Left lung (tissue), 10 donors: ENCODE data around the gene PDZD8. TPM values are rescaled to one million over a fixed set of nuclear protein-coding genes. Genes with fewer than 3 reads are reported as not detected.
"Not testable (repeated sequence)": the region's sequence is repeated elsewhere in the genome, so short reads cannot be mapped to it uniquely, and the experiment has no call there.

Source experiments
- ATAC-seq: fragments of 200-7000 bp; cut with Tn5 transposase; one replicate; pipeline ENCODE4 v1.9.1; 2020; ENCODE audit warnings: moderate library complexity
- DNase-seq, 4 donors: peaks; one replicate each; pipeline ENCODE4 v3.0.0-alpha.2; 2013 to 2020
- H3K27ac ChIP-seq, 2 donors: fragments of 200-600 bp; sonication (generic) in 1 of 2; one replicate each; pipeline versions ENCODE4 v1.5.0 to v1.8.0; 2020 to 2021
- H3K27me3 ChIP-seq, 2 donors: fragments of 200-600 bp; sonication (generic) in 1 of 2; one replicate each; pipeline versions ENCODE4 v1.5.0 to v1.8.0; 2020 to 2021
- H3K36me3 ChIP-seq, 2 donors: fragments of 200-600 bp; sonication (generic) in 1 of 2; one replicate each; pipeline versions ENCODE4 v1.5.0 to v1.8.0; 2020 to 2021
- H3K4me1 ChIP-seq, 2 donors: fragments of 200-600 bp; one replicate each; pipeline ENCODE4 v1.8.0; 2021
- H3K4me3 ChIP-seq, 2 donors: fragments of 200-600 bp; sonication (generic) in 1 of 2; one replicate each; pipeline versions ENCODE4 v1.5.0 to v1.8.0; 2020 to 2021; ENCODE audit warnings: mild to moderate bottlenecking in 1 of 2
- H3K9me3 ChIP-seq, 2 donors: fragments of 200-600 bp; sonication (generic) in 1 of 2; one replicate each; pipeline versions ENCODE4 v1.5.0 to v1.8.0; 2020 to 2021
- intact Hi-C, 2 donors: fragments of 100-400 bp; cut with DNase I; formaldehyde crosslinking; loops; one replicate each; pipeline versions ENCODE4 v1.11.2 to v1.14.2; 2022
- polyA plus RNA-seq, 6 donors: library from polyadenylated mRNA; unstranded; fragments of 120-200 nt; gene quantifications; one replicate each; pipeline ENCODE4 v1.2.1, GENCODE V29; 2013; ENCODE audit not compliant: insufficient read length in 6 of 6
- total RNA-seq, 2 donors: library from RNA; stranded (reverse); fragmentation: NEBNext Ultra II Directional; extraction: Animal tissue kit (Norgen Biotek cat#: 25700); gene quantifications; one replicate each; pipeline ENCODE4 v1.2.1, GENCODE V29; 2021
- TF ChIP-seq, protein P1 (sequence below), 2 donors: fragments of 200-600 bp; sonication (generic) in 1 of 2; IDR thresholded peaks; one replicate each; pipeline versions ENCODE4 v1.5.0 to v1.8.0; 2021; ENCODE audit warnings: antibody characterized with exemption in 2 of 2
- donor health status: DM: no; HTN: yes; CAD: no.
- donor health status: DM: no; HTN: no; CAD: no.

PDZD8 gene
- total and polyA plus RNA-seq, 8 donors: 24.2 to 38.2 (median 29.6) TPM

DNA sequence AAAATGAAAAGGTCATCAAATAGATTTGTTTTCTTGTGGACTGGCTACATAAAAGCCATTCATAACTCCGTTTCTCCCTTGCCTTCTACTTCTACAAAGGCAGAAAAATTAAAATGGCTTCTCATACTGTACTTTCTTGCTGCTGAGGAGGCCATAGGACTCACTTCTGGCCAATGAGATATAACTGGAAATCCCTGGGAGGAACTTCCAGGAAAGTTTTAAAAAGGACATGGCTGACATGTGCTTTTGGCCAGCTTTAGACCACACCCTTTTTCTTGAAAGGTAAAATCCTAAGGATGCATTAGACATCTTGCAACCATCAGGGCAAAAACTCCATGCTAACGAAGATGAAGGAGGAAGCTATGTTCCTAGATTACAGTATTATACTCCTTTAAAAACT lies 58.5 kb downstream of the PDZD8 start:
- no peaks in the 10 kb centered on the region for H3K27me3 ChIP-seq
- no peak overlapping the region for H3K27ac ChIP-seq
- no peaks in the 10 kb centered on the region for H3K9me3 ChIP-seq
- intact Hi-C loops: no loop called here
- no peak for DNase-seq
- TF ChIP-seq, protein P1, sequence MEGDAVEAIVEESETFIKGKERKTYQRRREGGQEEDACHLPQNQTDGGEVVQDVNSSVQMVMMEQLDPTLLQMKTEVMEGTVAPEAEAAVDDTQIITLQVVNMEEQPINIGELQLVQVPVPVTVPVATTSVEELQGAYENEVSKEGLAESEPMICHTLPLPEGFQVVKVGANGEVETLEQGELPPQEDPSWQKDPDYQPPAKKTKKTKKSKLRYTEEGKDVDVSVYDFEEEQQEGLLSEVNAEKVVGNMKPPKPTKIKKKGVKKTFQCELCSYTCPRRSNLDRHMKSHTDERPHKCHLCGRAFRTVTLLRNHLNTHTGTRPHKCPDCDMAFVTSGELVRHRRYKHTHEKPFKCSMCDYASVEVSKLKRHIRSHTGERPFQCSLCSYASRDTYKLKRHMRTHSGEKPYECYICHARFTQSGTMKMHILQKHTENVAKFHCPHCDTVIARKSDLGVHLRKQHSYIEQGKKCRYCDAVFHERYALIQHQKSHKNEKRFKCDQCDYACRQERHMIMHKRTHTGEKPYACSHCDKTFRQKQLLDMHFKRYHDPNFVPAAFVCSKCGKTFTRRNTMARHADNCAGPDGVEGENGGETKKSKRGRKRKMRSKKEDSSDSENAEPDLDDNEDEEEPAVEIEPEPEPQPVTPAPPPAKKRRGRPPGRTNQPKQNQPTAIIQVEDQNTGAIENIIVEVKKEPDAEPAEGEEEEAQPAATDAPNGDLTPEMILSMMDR (IDR thresholded peaks at IDR 0.05): no peak
- peaks cover 0 to 6% of the 10 kb centered on the region in 2 donors for H3K36me3 ChIP-seq
- H3K4me1 ChIP-seq: no peaks in the 10 kb centered on the region
- ATAC-seq: no peak
- no peak overlapping the region for H3K4me3 ChIP-seq

DNA sequence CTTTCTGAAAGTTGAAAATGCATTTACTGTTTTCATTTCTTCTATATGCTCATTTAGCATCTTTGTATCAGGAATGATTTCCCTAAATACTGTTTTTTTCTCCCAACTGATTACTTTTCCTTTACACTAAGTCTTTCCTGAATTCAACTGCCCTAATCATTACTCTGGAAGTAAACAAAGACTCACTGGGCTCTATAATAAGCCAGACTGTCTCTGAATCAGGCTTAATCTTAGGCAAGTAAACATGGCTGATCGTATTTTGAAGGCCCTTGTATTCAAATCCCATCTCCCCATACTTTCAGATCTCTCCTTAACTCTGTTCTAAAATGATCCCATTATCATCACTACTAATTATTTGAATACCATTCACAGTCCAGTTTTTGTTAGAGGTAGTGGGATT lies 61.6 kb downstream of the PDZD8 start:
- Histone ChIP-seq H3K27me3 (no peaks in the 10 kb centered on the region), H3K36me3 (peaks cover 0 to 6% of the 10 kb centered on the region in 2 donors), H3K27ac (no peak overlapping the region), H3K4me1 (no peaks in the 10 kb centered on the region), H3K9me3 (no peaks in the 10 kb centered on the region), H3K4me3 (no peak overlapping the region)
- no peak for DNase-seq
- intact Hi-C loops: no loop called here
- TF ChIP-seq, protein P1 (IDR thresholded peaks at IDR 0.05): no peak
- no peak for ATAC-seq

DNA sequence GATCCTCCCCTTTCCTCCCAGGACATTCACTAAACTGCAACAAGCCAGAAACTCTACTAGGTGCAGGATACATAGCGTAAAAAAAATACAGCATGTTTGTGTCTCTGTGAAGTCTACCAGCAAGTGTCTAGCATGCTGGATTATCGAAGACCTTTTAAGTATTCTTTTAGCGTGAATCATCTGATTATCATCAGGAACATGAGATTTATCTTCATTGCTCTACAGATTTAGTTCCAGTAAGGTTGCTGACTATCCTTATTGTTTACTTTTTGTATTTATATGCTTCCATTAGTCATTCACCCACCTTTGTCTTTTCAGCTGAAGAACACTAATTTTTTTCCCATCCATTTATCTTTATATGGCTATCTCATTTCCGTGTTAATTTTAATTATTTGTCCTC lies 62.8 kb downstream of the PDZD8 start:
- TF ChIP-seq, protein P1 (IDR thresholded peaks at IDR 0.05): no peak
- peaks cover 0 to 6% of the 10 kb centered on the region in 2 donors for H3K36me3 ChIP-seq
- H3K9me3 ChIP-seq: no peaks in the 10 kb centered on the region
- ATAC-seq (no peak), DNase-seq (no peak)
- no peaks in the 10 kb centered on the region for H3K4me1 ChIP-seq
- H3K4me3 ChIP-seq: no peak overlapping the region
- no peaks in the 10 kb centered on the region for H3K27me3 ChIP-seq
- intact Hi-C loops: no loop called here
- H3K27ac ChIP-seq: no peak overlapping the region

DNA sequence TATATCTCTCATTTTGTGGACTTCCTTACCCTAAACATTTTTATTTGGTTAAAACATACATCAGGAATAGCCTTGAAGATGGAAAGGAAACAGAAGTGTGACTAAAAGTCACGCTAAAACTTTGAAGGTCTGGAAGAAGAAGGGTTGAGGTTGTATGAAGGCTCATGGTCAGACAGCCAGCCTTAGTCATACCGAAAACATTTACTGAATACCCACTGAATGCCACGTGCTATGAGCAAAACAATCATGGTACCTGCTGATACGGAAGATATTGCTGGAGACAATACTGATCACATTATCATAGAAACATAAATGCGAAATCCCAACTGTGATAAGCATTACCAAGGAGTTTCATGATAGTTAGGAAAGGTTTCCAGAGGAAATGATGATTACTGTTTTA lies 64.0 kb downstream of the PDZD8 start:
- no peaks in the 10 kb centered on the region for H3K9me3 ChIP-seq
- no peak for ATAC-seq
- no peak overlapping the region for H3K27ac ChIP-seq
- H3K36me3 ChIP-seq: peaks cover 0 to 6% of the 10 kb centered on the region in 2 donors
- H3K4me1 ChIP-seq: no peaks in the 10 kb centered on the region
- TF ChIP-seq, protein P1 (IDR thresholded peaks at IDR 0.05): no peak
- no peak overlapping the region for H3K4me3 ChIP-seq
- no peak for DNase-seq
- intact Hi-C loops: no loop called here
- H3K27me3 ChIP-seq: no peaks in the 10 kb centered on the region

DNA sequence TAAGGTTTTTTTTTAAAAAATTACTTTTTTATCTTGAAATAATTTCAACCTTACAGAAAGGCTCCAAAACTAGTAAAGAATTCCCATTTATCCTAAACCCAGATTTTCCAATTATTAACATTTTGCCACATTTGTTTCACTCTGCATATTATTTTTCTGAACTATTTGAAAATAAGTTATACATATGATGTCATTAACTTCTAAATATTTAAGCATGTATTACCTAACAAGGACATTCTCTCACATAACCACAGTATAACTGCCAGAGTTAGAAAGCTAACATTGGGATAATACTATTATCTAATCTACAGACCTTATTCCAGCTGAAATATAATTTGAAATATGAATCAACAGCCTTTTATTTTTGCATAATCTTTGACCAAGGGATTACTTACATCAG lies 68.6 kb downstream of the PDZD8 start:
- no peak overlapping the region for H3K4me3 ChIP-seq
- ATAC-seq (no peak), DNase-seq (no peak)
- no peaks in the 10 kb centered on the region for H3K27me3 ChIP-seq
- H3K4me1 ChIP-seq: no peaks in the 10 kb centered on the region
- H3K36me3 ChIP-seq: no peaks in the 10 kb centered on the region
- no peaks in the 10 kb centered on the region for H3K9me3 ChIP-seq
- TF ChIP-seq, protein P1 (IDR thresholded peaks at IDR 0.05): no peak
- intact Hi-C loops: no loop called here
- H3K27ac ChIP-seq: no peak overlapping the region

DNA sequence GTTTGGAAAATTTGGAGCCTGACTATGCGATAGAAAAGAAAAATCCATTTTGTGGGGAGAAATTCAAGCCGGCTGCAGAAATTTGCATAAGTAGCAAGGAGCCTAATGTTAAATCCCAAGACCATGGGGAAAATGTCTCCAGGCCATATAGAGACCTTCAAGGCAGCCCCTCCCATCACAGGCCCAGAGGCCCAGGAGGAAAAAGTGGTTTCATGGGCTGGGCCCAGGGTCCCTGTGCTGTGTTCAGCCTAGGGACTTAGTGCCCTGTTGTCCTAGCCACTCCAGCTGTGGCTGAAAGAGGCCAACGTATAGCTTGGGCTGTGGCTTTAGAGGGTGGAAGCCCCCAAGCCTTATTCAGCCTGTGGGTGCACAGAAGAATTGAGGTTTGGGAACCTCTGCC lies 71.8 kb downstream of the PDZD8 start:
- intact Hi-C loops, H3K4me1 ChIP-seq, ATAC-seq, H3K36me3 ChIP-seq, H3K4me3 ChIP-seq, H3K9me3 ChIP-seq, DNase-seq, H3K27me3 ChIP-seq, H3K27ac ChIP-seq: not testable (repeated sequence)
